Endothelial cell (in vitro differentiated cells): ENCODE data around the gene PCBP1. TPM values are rescaled to one million over a fixed set of nuclear protein-coding genes. Genes with fewer than 3 reads are reported as not detected.
"Not testable (repeated sequence)": the region's sequence is repeated elsewhere in the genome, so short reads cannot be mapped to it uniquely, and the experiment has no call there.

Experiments
- DNase-seq: peaks from one replicate; pipeline ENCODE4 v3.0.0; 2021; ENCODE audit warnings: low spot score
- H3K27ac Mint-ChIP-seq: one replicate; pipeline ENCODE4 v1.8.0; 2021; ENCODE audit warnings: mixed read lengths, inconsistent platforms; ENCODE audit not compliant: unreplicated experiment
- H3K27me3 Mint-ChIP-seq: one replicate; pipeline ENCODE4 v1.8.0; 2021; ENCODE audit warnings: mild to moderate bottlenecking, moderate library complexity, mixed read lengths, inconsistent platforms; ENCODE audit not compliant: unreplicated experiment
- H3K36me3 Mint-ChIP-seq: one replicate; pipeline ENCODE4 v1.8.0; 2021; ENCODE audit warnings: mild to moderate bottlenecking, low read depth, mixed read lengths, inconsistent platforms; ENCODE audit not compliant: unreplicated experiment
- H3K4me1 Mint-ChIP-seq: one replicate; pipeline ENCODE4 v1.8.0; 2021; ENCODE audit warnings: mild to moderate bottlenecking, mixed read lengths, inconsistent platforms; ENCODE audit not compliant: unreplicated experiment
- H3K4me3 Mint-ChIP-seq: one replicate; pipeline ENCODE4 v1.8.0; 2021; ENCODE audit warnings: mild to moderate bottlenecking, mixed read lengths, inconsistent platforms; ENCODE audit not compliant: unreplicated experiment
- H3K9me3 Mint-ChIP-seq: one replicate; pipeline ENCODE4 v1.8.0; 2021; ENCODE audit warnings: mixed read lengths, inconsistent platforms; ENCODE audit not compliant: unreplicated experiment
- total RNA-seq: library from RNA; stranded (reverse); fragmentation: NEBNext Ultra II Directional; extraction: Animal tissue kit (Norgen Biotek cat#: 25700); gene quantifications from one replicate; pipeline ENCODE4 v1.2.1, GENCODE V29; 2021; ENCODE audit not compliant: unreplicated experiment
- TF ChIP-seq, protein P1 (sequence below): fragments of 200-600 bp; sonication (generic); IDR thresholded peaks from one replicate; pipeline ENCODE4 v1.5.0; 2021; ENCODE audit warnings: antibody characterized with exemption; ENCODE audit not compliant: unreplicated experiment

Gene PCBP1
- total RNA-seq, 1 donor from 2014 or later, result 302 TPM

DNA sequence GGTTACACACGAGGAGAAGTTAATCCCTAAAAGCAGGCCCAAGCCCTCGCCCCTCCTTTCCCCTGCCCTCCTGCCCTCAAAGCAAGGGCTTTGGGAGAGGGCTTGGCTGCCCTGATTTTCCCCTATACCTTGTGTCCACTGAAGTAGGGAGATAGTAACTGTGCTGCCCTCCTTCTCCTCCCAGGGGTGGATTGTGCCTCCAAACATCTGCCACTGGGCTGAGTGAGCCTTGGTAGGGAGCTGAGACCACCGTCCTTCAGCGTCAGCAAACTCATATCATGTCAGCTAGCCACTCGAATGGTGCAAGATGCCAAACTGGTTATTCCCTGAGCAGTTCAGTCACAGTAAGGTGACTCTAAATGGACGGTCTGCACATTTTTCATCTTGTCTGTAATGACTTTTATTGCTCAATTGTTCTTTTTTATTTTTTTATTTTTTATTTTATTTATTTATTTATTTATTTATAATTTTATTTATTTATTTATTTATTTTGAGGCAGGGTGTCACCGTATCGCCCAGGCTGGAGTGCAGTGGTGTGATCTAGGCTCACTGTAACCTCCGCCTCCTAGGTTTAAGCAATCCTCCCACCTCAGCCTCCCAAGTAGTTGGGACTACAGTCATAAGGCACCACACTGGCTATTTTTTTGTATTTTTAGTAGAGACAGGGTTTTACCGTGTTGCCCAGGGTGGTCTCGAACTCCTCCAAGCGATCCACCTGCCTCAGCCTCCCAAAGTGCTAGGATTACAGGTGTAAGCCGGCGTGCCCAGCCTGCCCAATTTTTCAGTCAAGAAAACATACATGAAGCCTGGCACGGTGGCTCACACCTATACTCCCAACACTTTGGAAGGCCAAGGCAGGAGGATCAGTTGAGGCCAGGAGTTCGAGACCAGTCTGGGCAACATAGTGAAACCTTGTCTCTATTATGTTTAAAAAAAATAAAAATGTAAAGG lies 8.7 kb downstream of the PCBP1 start:
- H3K36me3 Mint-ChIP-seq, result no peaks in the 10 kb centered on the region
- no peaks in the 10 kb centered on the region for H3K4me1 Mint-ChIP-seq
- H3K27ac Mint-ChIP-seq, result no peak overlapping the region
- H3K4me3 Mint-ChIP-seq, result no peak overlapping the region
- TF ChIP-seq, protein P1, sequence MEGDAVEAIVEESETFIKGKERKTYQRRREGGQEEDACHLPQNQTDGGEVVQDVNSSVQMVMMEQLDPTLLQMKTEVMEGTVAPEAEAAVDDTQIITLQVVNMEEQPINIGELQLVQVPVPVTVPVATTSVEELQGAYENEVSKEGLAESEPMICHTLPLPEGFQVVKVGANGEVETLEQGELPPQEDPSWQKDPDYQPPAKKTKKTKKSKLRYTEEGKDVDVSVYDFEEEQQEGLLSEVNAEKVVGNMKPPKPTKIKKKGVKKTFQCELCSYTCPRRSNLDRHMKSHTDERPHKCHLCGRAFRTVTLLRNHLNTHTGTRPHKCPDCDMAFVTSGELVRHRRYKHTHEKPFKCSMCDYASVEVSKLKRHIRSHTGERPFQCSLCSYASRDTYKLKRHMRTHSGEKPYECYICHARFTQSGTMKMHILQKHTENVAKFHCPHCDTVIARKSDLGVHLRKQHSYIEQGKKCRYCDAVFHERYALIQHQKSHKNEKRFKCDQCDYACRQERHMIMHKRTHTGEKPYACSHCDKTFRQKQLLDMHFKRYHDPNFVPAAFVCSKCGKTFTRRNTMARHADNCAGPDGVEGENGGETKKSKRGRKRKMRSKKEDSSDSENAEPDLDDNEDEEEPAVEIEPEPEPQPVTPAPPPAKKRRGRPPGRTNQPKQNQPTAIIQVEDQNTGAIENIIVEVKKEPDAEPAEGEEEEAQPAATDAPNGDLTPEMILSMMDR, result no peak
- H3K27me3 Mint-ChIP-seq, result peaks cover 5% of the 10 kb centered on the region
- no peak for DNase-seq
- H3K9me3 Mint-ChIP-seq, result no peaks in the 10 kb centered on the region

DNA sequence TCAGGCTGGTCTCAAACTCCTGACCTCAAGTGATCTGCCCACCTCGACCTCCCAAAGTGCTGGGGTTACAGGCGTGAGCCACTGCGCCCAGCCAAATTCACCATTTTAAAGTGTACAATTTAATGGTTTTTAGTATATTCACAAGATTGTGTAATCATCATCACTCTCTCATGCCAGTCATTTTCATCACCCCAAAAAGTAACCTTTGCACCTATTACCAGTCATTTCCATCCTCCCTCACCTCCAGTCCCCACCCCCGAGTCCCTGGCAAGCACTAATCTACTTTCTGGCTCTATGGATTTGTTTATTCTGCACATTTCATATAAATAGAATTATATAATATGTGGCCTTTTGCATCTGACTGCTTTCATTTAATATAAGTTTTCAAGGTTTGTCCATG lies 10.8 kb downstream of the PCBP1 start:
- DNase-seq, result no peak
- no peaks in the 10 kb centered on the region for H3K36me3 Mint-ChIP-seq
- no peaks in the 10 kb centered on the region for H3K9me3 Mint-ChIP-seq
- no peaks in the 10 kb centered on the region for H3K4me1 Mint-ChIP-seq
- H3K27me3 Mint-ChIP-seq, result peaks cover 5% of the 10 kb centered on the region
- H3K4me3 Mint-ChIP-seq, result no peak overlapping the region
- H3K27ac Mint-ChIP-seq, result no peak overlapping the region
- TF ChIP-seq, protein P1, result no peak

DNA sequence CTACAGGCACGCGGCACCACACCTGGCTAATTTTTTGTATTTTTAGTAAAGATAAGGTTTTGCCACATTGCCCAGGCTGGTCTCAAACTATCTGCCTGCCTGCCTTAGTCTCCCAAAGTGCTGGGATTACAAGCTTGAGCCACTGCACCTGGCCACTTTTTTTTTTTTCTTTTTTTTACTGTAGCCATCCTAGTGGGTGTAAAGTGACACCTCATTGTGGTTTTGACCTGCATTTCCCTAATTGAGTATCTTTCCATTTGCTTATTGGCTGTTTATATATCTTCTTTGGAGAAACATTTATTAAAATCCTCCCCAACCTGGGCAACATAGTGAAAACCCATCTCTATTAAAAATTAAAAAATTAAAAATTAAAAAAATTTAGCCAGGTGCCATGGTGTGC lies 12.0 kb downstream of the PCBP1 start:
- Mint-ChIP-seq H3K4me1 (peaks cover 2% of the 10 kb centered on the region), H3K27me3 (peaks cover 5% of the 10 kb centered on the region), H3K36me3 (no peaks in the 10 kb centered on the region), H3K27ac (no peak overlapping the region), H3K4me3 (no peak overlapping the region), H3K9me3 (no peaks in the 10 kb centered on the region)
- no peak for DNase-seq
- TF ChIP-seq, protein P1, result no peak

DNA sequence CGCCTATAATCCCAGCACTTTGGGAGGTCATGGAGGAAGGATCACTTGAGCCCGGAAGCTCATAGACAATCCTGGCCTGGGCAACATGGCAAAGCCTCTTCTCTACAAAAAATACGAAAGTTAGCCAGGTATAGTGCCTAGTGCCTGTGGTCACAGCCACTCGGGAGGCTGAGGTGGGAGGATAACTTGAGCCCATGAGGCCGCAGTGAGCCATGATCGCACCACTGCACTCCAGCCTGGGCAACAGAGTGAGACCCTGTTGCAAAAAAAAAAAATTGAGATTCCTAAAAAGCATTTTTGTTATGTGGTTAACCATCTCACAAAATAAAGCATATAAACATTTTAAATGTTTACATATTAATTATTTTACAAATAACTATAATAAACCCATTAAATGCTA lies 13.9 kb downstream of the PCBP1 start:
- Mint-ChIP-seq H3K27ac (no peak overlapping the region), H3K4me1 (peaks cover 8% of the 10 kb centered on the region), H3K9me3 (no peaks in the 10 kb centered on the region), H3K36me3 (no peaks in the 10 kb centered on the region), H3K27me3 (no peaks in the 10 kb centered on the region), H3K4me3 (no peak overlapping the region)
- TF ChIP-seq, protein P1, result no peak
- DNase-seq, result no peak

DNA sequence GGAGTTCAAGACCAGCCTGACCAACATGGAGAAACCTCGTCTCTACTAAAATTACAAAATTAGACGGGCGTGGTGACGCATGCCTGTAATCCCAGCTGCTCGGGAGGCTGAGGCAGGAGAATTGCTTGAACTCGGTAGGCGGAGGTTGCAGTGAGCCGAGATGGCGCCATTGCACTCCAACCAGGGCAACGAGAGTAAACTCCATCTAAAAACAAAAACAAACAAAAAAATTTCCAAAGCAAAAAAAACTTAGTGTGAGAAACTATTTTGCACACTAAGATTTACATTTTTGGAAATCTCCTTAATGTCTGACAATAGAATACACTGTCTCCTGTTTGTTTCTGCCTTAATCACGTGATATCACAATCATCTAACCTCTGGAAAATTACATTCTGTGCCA lies 14.4 kb downstream of the PCBP1 start:
- not testable (repeated sequence) for DNase-seq, H3K27ac Mint-ChIP-seq, H3K36me3 Mint-ChIP-seq

DNA sequence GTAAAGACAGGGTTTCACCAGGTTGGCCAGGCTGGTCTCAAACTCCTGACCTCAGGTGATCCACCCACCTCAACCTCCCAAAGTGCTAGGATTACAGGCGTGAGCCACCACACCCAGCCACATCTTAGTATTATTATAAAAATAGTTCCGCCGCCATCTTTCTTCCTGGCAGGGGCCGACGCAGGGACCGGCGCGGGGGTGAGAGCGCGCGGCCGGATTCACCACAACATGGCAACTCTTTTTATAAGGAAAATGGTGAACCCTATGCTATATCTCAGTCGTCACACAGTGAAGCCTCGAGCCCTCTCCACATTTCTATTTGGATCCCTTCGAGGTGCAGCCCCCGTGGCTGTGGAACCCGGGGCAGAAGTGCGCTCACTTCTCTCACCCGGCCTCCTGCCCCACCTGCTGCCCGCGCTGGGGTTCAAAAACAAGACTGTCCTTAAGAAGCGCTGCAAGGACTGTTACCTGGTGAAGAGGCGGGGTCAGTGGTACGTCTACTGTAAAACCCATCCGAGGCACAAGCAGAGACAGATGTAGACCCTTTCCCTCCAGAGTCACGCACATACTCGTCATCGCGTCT lies 15.1 kb downstream of the PCBP1 start:
- not testable (repeated sequence) for H3K9me3 Mint-ChIP-seq, DNase-seq

More for the DNA sequence above, 14.4 kb downstream of the PCBP1 start:
- not testable (repeated sequence) for H3K27me3 Mint-ChIP-seq, H3K9me3 Mint-ChIP-seq, H3K4me1 Mint-ChIP-seq, H3K4me3 Mint-ChIP-seq

More for the DNA sequence above, 15.1 kb downstream of the PCBP1 start:
- H3K27ac Mint-ChIP-seq, H3K36me3 Mint-ChIP-seq, H3K4me1 Mint-ChIP-seq, H3K4me3 Mint-ChIP-seq, H3K27me3 Mint-ChIP-seq: not testable (repeated sequence)
